Activated CD8-positive, alpha-beta memory T cell treated with anti-CD3 and anti-CD28 coated beads, Interleukin-2, amount 50 U/mL, for 1 hour (primary cell): ENCODE measurements around the gene CYP19A1.

Source experiments
- DNase-seq: peaks from one replicate; pipeline ENCODE4 v3.0.0-alpha.2; 2020; ENCODE audit errors: extremely low read depth

Gene CYP19A1

GRCh38 chr15:51185213-51186159, 152.9 kb downstream of the CYP19A1 start:
- no peak for DNase-seq

- DNase-seq: no peak
Measured at GRCh38 chr15:51184627-51185026, 153.8 kb downstream of the CYP19A1 start.

GRCh38 chr15:51183076-51183475, 155.3 kb downstream of the CYP19A1 start:
- DNase-seq: no peak

GRCh38 chr15:51181905-51182304, 156.5 kb downstream of the CYP19A1 start:
- DNase-seq: no peak

- DNase-seq: no peak
Measured at GRCh38 chr15:51181221-51181620, 157.2 kb downstream of the CYP19A1 start.

- DNase-seq: no peak
Measured at GRCh38 chr15:51180534-51180933, 157.9 kb downstream of the CYP19A1 start.

GRCh38 chr15:51180011-51180410, 158.4 kb downstream of the CYP19A1 start:
- DNase-seq: no peak

- no peak for DNase-seq
Measured at GRCh38 chr15:51172193-51172592, 166.2 kb downstream of the CYP19A1 start.

GRCh38 chr15:51171634-51171932, 166.8 kb downstream of the CYP19A1 start:
- no peak for DNase-seq

GRCh38 chr15:51170882-51171633, 167.3 kb downstream of the CYP19A1 start:
- no peak for DNase-seq

GRCh38 chr15:51168700-51169099, 169.7 kb downstream of the CYP19A1 start:
- no peak for DNase-seq

GRCh38 chr15:51163843-51164242, 174.6 kb downstream of the CYP19A1 start:
- no peak for DNase-seq

GRCh38 chr15:51162865-51163762, 175.3 kb downstream of the CYP19A1 start:
- DNase-seq: no peak

- no peak for DNase-seq
Measured at GRCh38 chr15:51161491-51162220, 176.7 kb downstream of the CYP19A1 start.

- DNase-seq: no peak
Measured at GRCh38 chr15:51160484-51160883, 177.9 kb downstream of the CYP19A1 start.
